ENCODE measurements around the gene ASB13.

DNA sequence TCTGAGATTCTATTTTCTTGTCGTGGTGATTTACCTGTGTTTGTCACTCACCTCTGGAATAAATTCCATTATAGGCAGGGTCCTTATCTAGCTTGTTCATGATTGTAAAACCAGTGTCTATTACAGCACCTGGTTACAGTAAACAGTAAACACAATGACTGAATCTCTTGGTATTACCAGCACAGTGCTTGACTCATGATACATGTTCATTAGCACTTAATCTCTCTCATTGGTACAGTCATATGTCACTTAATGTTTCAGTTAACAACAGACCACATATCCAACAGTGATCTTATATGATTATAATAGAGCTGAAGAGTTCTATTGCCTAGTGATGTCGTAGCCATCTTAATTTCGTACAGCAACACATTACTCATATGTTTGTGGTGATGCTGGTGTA, 16.7 kb upstream of the ASB13 start:
- TF ChIP-seq, protein P1, sequence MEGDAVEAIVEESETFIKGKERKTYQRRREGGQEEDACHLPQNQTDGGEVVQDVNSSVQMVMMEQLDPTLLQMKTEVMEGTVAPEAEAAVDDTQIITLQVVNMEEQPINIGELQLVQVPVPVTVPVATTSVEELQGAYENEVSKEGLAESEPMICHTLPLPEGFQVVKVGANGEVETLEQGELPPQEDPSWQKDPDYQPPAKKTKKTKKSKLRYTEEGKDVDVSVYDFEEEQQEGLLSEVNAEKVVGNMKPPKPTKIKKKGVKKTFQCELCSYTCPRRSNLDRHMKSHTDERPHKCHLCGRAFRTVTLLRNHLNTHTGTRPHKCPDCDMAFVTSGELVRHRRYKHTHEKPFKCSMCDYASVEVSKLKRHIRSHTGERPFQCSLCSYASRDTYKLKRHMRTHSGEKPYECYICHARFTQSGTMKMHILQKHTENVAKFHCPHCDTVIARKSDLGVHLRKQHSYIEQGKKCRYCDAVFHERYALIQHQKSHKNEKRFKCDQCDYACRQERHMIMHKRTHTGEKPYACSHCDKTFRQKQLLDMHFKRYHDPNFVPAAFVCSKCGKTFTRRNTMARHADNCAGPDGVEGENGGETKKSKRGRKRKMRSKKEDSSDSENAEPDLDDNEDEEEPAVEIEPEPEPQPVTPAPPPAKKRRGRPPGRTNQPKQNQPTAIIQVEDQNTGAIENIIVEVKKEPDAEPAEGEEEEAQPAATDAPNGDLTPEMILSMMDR (IDR thresholded peaks at IDR 0.05): no peak
- TF ChIP-seq ELF1 (IDR thresholded peaks at IDR 0.05): no peak
- no peak for TF ChIP-seq FOXM1 (IDR thresholded peaks at IDR 0.05; ENCODE audit: low read depth)
- no peak for TF ChIP-seq TAF1 (IDR thresholded peaks at IDR 0.05; ENCODE audit: borderline replicate concordance, low read depth, low read length)
- TF ChIP-seq JUND (IDR thresholded peaks at IDR 0.05): no peak
- TF ChIP-seq, protein P2, sequence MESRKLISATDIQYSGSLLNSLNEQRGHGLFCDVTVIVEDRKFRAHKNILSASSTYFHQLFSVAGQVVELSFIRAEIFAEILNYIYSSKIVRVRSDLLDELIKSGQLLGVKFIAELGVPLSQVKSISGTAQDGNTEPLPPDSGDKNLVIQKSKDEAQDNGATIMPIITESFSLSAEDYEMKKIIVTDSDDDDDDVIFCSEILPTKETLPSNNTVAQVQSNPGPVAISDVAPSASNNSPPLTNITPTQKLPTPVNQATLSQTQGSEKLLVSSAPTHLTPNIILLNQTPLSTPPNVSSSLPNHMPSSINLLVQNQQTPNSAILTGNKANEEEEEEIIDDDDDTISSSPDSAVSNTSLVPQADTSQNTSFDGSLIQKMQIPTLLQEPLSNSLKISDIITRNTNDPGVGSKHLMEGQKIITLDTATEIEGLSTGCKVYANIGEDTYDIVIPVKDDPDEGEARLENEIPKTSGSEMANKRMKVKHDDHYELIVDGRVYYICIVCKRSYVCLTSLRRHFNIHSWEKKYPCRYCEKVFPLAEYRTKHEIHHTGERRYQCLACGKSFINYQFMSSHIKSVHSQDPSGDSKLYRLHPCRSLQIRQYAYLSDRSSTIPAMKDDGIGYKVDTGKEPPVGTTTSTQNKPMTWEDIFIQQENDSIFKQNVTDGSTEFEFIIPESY (IDR thresholded peaks at IDR 0.05; ENCODE audit: borderline replicate concordance, low read depth): no peak
- no peak for TF ChIP-seq GABPA (IDR thresholded peaks at IDR 0.05; ENCODE audit: low read depth)
- no peak for TF ChIP-seq EP300 (IDR thresholded peaks at IDR 0.05; ENCODE audit: borderline replicate concordance in 1 of 2, low read depth in 1 of 2, low read length in 1 of 2)
- TF ChIP-seq POLR2AphosphoS5 (IDR thresholded peaks at IDR 0.05; ENCODE audit: low read depth, low read length): no peak
